Large intestine (tissue), 3 donors: Measurements from ENCODE around the gene RTN4R. TPM values are rescaled to one million over a fixed set of nuclear protein-coding genes. Genes with fewer than 3 reads are reported as not detected.
A peak's percentile ranks its signal among the peaks of the same experiment; 100 is the strongest.
"Not testable (repeated sequence)": the region's sequence is repeated elsewhere in the genome, so short reads cannot be mapped to it uniquely, and the experiment has no call there.

ENCODE experiments used
- DNase-seq, 2 donors: peaks; one replicate each; pipeline versions ENCODE4 v3.0.0 to v3.0.0-alpha.2; 2013
- H3K27ac ChIP-seq: one replicate; pipeline ENCODE4 v1.5.1; 2013; ENCODE audit warnings: low read length
- H3K27me3 ChIP-seq: 2 replicates; pipeline ENCODE4 v1.6.1; 2013; ENCODE audit warnings: low read length; ENCODE audit not compliant: control insufficient read depth, insufficient read depth
- H3K36me3 ChIP-seq: 2 replicates; pipeline ENCODE4 v1.6.1; 2013; ENCODE audit warnings: low read length; ENCODE audit not compliant: control insufficient read depth, insufficient read depth
- H3K4me1 ChIP-seq: one replicate; pipeline ENCODE4 v1.6.1; 2013; ENCODE audit warnings: low read length; ENCODE audit not compliant: control insufficient read depth, insufficient read depth
- H3K4me3 ChIP-seq: one replicate; pipeline ENCODE4 v1.5.1; 2013; ENCODE audit warnings: low read length
- H3K9me3 ChIP-seq: one replicate; pipeline ENCODE4 v1.6.1; 2013; ENCODE audit warnings: mild to moderate bottlenecking, low read depth, low read length, moderate library complexity; ENCODE audit not compliant: control insufficient read depth
- WGBS: methylation state at CpG from one replicate; pipeline ENCODE4 v1.1.5; 2013; ENCODE audit warnings: low lambda C conversion rate; ENCODE audit not compliant: insufficient coverage; 5-methylcytosine and 5-hydroxymethylcytosine counted together
- polyA plus RNA-seq: library from polyadenylated mRNA; unstranded; fragments of 120-200 nt; gene quantifications from one replicate; pipeline ENCODE4 v1.2.1, GENCODE V29; 2013

The RTN4R gene
- polyA plus RNA-seq, 1 donor: 7.5 TPM

- H3K4me3 ChIP-seq, H3K9me3 ChIP-seq, H3K36me3 ChIP-seq, DNase-seq, H3K27ac ChIP-seq, H3K27me3 ChIP-seq: not testable (repeated sequence)
- no CpG with 5 or more reads among the region's 8 CpGs for whole genome bisulfite sequencing
- peaks cover 16% of the 10 kb centered on the region for H3K4me1 ChIP-seq
Observed at GRCh38 chr22:20269673-20270072, 1.6 kb upstream of the RTN4R start.

DNA sequence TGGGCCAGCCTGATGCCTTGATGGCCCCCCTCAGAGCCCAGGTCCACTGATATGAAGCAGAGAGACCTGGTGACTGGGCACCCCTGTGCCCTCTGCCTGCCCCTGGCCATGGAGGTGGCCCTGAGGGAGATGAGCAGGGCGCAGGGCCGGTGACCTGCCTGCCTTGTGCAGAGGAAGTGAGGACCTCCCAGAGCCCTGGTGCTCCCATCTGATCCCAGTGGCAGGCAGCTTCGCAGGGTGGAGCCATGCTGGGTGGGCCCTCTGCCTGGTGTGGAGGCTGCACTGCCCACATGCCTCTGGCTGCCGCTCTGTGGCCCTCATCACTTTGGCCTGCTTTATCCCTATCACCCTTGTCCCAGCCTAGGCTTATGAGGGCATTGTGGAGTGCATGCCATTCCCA is 1.1 kb upstream of the RTN4R start:
- not testable (repeated sequence) for H3K4me3 ChIP-seq, DNase-seq, H3K27me3 ChIP-seq, H3K36me3 ChIP-seq, H3K27ac ChIP-seq, H3K9me3 ChIP-seq
- no CpG with 5 or more reads among the region's 4 CpGs for WGBS
- peaks cover 16% of the 10 kb centered on the region for H3K4me1 ChIP-seq

DNA sequence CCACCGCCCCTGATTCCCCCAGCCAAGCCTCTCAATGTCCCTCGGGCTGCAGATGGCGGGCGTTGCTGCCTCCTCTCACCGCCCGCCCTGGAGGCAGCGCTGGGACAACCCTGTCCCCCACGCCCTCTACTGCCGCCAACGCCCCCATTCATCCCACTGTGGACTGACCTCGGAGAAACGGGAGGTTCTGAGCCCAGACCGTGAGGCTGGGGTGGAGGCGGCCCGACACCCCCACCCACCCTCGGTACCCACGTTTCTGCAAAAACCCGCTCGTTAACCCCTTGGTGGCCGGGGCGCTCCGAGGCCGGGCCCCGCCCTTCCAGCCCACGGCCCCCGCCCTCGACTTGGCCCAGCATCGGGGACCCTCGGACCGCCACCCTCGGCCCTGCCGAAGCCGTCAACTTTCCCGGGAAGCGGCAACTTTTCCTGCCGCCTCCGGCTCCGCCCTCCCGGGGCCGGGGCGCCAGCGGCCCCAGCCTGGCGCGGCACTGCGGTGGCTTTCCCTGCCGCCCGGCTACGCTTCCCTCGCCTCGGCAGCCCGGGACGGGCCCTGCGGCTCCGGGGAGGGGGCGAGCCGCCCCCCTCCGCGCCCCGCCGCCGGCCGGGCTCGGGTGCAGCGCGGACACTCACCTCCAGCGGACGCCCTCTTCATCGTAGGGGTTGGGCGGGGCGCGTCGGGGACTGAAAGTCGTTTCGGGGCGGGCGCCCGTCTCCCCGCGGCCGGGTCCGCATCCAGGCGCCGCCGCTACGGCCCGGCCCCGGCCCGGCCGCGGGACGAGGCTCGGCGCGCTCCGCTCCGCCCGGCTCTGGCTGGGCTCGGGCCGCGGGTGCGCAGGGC is 458 bp downstream of the RTN4R start:
- DNase-seq: peak in 1 of 2 donors; percentile 27
- no CpG with 5 or more reads among the region's 101 CpGs for WGBS
- Histone ChIP-seq H3K9me3 (no peaks in the 10 kb centered on the region), H3K27me3 (peaks cover 4% of the 10 kb centered on the region), H3K27ac (no peak overlapping the region), H3K4me1 (peaks cover 25% of the 10 kb centered on the region), H3K36me3 (no peaks in the 10 kb centered on the region), H3K4me3 (peak overlapping the region; percentile 40)

DNA sequence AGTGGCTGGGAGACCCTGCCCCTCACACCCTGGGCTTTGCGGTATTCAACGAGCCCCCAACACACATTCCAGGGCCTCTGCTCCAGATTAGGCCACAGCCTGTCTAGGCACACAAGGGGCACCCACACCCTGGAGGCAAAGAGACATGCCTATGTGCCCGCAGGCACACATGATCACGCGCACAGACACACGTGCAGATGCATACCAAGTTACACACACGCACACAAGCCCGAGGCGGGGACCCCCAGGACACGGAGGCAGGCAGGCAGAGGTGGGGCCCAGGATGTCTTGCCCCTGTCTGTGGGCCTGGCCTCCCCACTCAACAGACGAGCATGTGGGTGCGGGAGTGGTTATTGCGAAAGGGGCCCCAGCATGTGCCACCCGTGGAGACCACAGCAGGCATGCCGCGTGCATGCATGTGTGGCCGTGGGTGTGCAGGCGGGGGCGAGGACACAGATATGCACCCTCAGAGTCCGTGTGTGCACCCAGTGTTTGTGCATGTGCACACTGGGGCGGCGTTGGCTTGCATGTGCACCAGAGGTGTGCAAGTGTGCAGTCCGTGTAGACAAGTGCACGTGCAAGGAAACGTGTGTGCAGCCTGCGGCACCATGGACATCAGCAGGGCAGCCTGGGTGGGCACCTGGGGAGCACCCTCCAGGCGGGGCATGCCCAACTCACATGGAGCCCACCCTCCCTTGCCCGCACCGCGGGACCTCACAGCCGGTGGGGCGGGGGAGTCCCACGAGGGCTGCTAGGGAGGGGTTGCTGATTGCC is 1.3 kb downstream of the RTN4R start:
- H3K4me3 ChIP-seq: peak overlapping the region; percentile 40
- no CpG with 5 or more reads among the region's 33 CpGs for WGBS
- not testable (repeated sequence) for H3K9me3 ChIP-seq

DNA sequence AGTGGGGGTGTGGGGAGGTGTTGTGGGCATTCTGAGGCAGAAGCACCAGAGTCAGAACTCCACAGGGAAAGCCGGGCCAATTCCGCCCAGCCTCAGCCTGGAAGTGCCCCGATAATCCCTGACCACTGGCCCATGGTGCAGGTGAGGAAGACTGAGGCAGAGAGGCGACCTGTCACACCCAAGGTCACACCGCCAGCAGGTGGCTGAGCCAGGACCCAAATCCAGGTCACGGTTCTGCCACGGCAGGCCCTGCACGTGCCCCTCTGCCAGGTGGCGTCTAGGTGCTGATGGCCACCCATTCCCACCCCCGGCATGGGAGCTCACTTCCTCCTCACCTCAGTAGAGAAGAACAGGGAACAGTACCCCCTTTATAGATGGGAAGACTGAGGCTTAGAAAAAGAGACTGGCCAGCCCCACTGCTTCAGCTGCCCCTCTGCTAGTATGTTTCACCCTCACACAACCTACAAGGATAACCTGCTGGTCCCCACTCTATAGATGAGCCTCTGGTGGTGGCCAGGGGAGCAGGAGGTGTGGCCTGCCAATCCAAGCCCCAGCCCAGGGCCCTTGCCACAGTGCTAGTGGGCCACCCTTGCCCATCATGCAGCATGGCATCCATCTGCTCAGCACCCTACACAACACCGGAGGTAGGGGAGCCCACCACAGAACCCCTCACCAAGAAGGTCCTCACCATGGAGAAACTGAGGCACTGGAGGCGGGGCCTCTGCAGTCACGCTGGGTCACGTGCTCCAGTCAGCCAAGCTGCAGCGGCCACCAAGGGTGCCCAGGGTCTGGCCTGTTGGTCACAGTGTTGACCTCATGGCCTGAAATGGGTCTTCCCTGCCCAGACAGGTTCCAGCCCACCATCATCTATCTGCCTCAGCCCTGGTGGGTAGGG is 2.1 kb downstream of the RTN4R start:
- H3K27me3 ChIP-seq: not testable (repeated sequence)
- no CpG with 5 or more reads among the region's 15 CpGs for WGBS

More for the DNA sequence above, 1.3 kb downstream of the RTN4R start:
- DNase-seq, H3K36me3 ChIP-seq, H3K27ac ChIP-seq, H3K27me3 ChIP-seq: not testable (repeated sequence)
- peaks cover 29% of the 10 kb centered on the region for H3K4me1 ChIP-seq

GRCh38 chr22:20264614-20265452 is 3.3 kb downstream of the RTN4R start:
- Histone ChIP-seq H3K9me3 (no peaks in the 10 kb centered on the region), H3K27me3 (peaks cover 4% of the 10 kb centered on the region), H3K27ac (no peak overlapping the region), H3K36me3 (no peaks in the 10 kb centered on the region), H3K4me1 (peaks cover 35% of the 10 kb centered on the region), H3K4me3 (no peak overlapping the region)
- no peak for DNase-seq
- WGBS: 40% methylated on average over 1 of the region's 21 CpGs

More for the DNA sequence above, 2.1 kb downstream of the RTN4R start:
- not testable (repeated sequence) for DNase-seq, H3K4me3 ChIP-seq, H3K36me3 ChIP-seq, H3K9me3 ChIP-seq, H3K27ac ChIP-seq
- peaks cover 29% of the 10 kb centered on the region for H3K4me1 ChIP-seq

- not testable (repeated sequence) for H3K4me3 ChIP-seq, H3K27me3 ChIP-seq, H3K36me3 ChIP-seq, H3K9me3 ChIP-seq, H3K27ac ChIP-seq, DNase-seq
- H3K4me1 ChIP-seq: peaks cover 33% of the 10 kb centered on the region
- WGBS: no CpG with 5 or more reads among the region's 17 CpGs
Observed at GRCh38 chr22:20263404-20264281, 4.5 kb downstream of the RTN4R start.

- no peaks in the 10 kb centered on the region for H3K36me3 ChIP-seq
- peaks cover 4% of the 10 kb centered on the region for H3K27me3 ChIP-seq
- DNase-seq: peak in 1 of 2 donors; percentile 39
- H3K4me3 ChIP-seq: no peak overlapping the region
- no peak overlapping the region for H3K27ac ChIP-seq
- peaks cover 30% of the 10 kb centered on the region for H3K4me1 ChIP-seq
- no peaks in the 10 kb centered on the region for H3K9me3 ChIP-seq
- no CpG with 5 or more reads among the region's 7 CpGs for WGBS
Observed at GRCh38 chr22:20262582-20263147, 5.5 kb downstream of the RTN4R start.
